NCI-H460 (cell line): ENCODE measurements around the gene BTAF1. TPM values are rescaled to one million over a fixed set of nuclear protein-coding genes. Genes with fewer than 3 reads are reported as not detected.
"Not testable (repeated sequence)": the region's sequence is repeated elsewhere in the genome, so short reads cannot be mapped to it uniquely, and the experiment has no call there.

ENCODE experiments used
- DNase-seq: peaks from one replicate; pipeline ENCODE4 v3.0.0-alpha.2; 2016; ENCODE audit warnings: low read depth; ENCODE audit errors: extremely low read depth
- total RNA-seq: library from RNA; depleted of rRNA; stranded (reverse); fragments of >200 nt; shearing (Covaris generic); gene quantifications from 2 replicates; pipeline ENCODE4 v1.2.3, GENCODE V29; 2014

BTAF1 gene
- total RNA-seq, 1 experiment from 2014 or later = 52.8 TPM

DNA sequence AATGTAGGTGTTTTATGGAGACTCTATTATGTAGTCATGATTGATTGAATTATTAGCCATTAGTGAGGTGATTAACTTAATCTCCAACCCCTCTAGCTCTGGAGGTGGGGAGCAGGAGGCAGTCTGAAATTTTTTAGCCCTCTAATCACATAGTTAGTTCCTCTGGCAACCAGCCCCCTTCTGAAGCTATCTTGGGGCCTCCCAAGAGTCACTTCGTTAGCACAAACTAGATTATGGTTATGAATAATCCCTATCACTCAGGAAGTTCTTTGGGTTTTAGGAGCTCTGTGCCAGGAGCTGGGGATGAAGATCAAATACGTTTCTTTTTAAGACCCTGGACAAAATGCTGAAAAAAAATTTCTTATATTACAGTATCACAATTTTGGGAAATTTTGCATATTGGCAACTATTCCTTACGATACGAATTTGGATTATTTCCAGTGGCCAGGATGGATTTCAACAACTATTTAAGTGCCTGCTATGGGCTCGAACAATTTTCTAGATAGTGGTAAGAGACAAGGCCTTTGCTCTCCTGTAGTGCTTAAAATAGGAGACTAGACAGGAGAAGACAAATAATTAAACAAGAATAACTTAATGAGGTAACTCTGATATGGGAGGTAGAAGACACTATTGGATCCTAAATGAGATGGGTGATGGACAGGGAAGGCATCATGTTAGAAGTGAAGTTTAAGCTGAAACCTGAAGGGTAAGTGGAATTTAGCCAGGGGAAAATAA is 52.9 kb downstream of the BTAF1 start:
- DNase-seq = no peak

DNA sequence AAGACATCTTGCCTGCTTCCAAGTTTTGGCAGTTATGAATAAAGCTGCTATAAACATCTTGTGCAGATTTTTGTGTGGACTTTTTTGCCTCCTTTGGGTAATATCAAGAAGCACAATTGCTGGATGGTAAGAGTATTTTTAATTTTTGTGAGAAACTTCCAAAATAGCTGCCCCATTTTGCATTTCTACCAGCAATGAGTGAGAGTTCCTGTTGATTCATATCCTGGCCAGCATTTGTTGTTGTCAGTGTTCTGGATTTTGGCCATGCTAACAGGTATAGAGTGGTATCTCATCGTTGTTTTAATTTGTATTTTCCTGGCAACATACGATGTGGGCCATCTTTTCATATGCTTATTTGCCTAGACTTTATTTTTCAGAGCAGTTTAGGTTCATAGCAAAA is 53.9 kb downstream of the BTAF1 start:
- no peak for DNase-seq

GRCh38 chr10:91978585-91978984 is 55.0 kb downstream of the BTAF1 start:
- no peak for DNase-seq

DNA sequence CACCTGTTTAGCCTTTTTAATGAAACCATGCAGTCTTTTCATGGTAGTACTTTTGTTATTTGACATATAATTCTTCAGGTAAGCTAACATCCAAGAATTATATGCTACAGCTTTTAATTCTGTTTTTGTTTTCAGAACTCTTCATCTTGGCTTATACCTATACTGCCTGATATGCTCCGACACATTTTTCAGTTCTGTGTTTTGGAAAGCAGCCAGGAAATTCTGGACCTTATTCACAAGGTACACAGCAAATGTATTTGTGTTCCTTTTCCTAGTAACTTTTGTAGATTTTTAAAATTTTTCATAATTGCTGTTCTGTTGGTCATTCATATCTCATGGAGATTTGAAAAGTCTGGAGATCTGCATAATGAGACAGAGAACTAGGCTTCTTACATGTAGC is 56.7 kb downstream of the BTAF1 start:
- DNase-seq = no peak

DNA sequence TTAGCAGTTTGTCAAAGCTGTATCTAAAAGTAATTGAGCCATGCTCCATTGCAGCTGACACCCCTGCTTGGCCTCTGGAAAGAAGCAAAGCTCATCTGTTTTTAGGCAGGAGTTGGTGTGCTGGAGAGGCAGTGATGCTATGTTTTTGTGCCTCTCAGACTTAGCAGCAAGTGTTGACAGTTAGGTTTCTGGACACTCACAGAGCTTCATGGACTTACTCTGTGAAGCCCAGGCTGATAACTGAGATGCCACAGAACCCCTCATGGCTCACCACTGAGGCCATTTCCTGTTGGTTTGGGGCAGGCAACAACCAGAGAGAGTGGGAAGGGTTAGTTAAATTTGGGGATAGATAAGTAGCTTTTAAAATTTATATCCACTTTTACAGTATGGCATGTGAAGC is 59.8 kb downstream of the BTAF1 start:
- DNase-seq = no peak

DNA sequence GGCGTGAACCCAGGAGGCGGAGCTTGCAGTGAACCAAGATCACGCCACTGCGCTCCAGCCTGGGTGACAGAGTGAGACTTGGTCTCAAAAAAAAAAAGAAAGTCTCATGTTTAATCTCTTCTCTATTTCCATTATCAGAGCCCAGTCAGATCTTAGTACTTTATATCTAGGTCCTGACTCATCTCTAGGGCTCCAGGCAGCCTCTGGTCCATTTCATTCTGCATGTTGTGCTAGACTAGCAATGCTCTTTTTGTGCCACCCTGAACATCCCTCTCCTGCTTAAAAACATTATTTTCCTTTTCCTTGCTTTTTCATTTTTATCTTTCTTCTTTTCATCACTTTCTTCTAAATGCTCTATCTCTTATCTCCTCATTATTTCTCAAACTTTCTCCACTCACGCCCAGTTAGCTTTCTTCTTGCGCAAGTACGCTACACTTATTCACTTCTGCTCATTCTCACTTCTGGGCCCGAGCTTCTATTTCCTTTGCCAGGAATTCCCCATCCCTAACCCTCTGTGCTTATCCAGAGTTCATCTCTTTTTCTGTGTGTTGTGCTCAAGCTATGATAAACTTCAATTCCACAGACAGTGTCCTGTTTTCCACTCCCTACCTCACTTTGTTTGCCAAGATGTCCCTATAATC is 63.9 kb downstream of the BTAF1 start:
- DNase-seq = no peak

DNA sequence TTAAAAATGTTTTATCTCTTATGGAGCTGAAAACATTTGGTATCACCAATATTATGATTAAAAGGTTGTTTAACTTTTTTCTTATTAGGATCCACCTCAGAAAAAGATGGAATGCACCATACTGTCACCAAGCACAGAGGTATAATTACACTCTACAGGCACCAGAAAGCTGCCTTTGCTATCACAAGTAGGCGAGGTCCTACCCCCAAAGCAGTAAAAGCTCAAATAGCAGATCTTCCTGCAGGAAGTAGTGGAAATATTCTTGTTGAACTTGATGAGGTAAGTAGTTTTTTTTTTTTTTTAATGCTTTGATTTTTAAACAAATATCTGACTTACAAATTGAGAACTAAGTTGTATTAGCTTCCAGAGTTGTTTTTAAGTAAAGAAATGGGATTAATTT is 68.5 kb downstream of the BTAF1 start:
- DNase-seq = no peak

DNA sequence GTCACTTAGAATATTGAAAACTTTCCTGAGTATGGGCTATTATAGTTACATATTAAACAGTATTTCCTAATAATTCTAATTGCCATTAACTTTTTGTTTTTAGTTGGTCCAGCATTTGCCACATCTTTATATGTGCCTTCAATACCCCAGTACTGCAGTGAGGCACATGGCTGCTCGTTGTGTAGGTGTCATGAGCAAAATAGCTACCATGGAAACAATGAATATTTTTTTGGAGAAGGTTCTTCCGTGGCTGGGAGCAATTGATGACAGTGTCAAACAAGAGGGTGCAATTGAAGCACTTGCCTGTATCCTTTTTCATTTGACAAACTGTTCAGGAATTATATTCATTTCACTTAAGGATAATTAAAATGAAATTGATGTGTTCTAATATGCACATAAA is 72.7 kb downstream of the BTAF1 start:
- DNase-seq = no peak

DNA sequence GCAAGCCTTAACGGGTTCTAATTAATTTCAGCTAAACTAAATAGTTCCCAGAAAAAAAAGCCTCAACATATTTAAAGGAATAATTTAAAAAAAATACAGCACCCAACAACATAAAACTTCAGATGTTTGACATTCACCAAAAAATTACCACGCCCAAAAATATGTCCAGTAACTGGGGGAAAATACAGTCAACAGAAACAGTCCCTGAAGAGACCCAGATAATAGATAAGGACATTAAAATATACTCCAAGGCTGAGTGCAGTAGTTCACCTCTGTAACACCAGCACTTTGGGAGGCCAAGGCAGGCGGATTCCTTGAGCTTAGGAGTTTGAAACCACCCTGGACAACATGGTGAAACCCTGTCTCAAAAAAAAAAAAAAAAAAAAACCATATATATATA is 78.0 kb downstream of the BTAF1 start:
- no peak for DNase-seq

DNA sequence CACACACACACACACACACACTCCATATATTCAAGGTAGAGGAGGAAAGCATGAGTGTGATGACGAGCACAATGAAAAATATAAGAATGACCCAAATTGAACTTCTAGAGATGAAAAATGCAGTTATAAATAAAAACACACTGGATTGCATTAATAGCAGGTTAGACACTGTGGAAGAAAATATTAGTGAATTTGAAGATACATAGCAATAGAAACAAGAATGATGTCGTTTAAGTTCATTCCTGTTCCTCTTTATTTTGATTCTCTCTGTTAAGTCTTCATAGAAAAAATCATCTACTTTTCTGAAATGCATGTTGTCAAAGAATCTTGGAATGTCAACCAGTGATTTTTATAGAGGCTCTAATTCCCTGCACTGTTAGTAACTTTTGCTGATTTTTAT is 78.4 kb downstream of the BTAF1 start:
- no peak for DNase-seq

DNA sequence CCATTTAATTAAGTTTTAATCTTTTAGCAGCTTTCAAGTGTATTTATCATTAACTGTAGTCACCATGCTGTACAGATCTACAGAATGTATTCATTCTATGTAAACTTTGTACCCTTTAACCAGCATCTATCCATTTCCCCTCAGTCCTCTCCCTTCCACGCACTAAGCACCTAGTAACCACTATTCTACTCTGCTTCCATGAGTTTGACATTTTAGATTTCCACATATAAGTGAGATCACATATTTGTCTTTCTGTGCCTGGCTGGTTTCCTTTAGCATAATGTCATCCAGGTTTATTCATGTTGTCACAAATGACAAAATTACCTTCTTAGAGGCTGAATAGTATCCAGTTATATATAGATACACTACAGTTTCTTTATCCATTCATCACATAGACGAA is 79.7 kb downstream of the BTAF1 start:
- DNase-seq = no peak

GRCh38 chr10:92005978-92006377 is 82.4 kb downstream of the BTAF1 start:
- DNase-seq = no peak

DNA sequence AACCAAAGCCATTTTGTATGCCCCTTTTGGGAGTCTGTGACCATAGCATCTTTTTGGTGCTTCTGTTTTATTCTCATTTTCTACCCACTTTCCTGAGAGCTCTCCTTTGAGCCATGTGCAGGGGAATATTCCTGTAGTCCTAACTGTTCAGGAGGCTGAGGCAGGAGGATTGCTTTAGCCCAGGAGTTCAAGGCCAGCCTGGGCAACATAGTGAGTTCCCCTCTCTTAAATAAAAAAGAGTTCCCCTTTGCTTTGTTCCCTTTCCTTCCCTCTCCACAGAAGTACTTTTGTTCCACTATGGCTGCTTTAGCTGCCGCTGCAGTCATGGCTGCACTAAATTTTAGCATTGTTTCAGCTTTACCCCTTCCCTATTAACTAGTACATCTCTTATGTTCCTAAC is 85.9 kb downstream of the BTAF1 start:
- DNase-seq = no peak

DNA sequence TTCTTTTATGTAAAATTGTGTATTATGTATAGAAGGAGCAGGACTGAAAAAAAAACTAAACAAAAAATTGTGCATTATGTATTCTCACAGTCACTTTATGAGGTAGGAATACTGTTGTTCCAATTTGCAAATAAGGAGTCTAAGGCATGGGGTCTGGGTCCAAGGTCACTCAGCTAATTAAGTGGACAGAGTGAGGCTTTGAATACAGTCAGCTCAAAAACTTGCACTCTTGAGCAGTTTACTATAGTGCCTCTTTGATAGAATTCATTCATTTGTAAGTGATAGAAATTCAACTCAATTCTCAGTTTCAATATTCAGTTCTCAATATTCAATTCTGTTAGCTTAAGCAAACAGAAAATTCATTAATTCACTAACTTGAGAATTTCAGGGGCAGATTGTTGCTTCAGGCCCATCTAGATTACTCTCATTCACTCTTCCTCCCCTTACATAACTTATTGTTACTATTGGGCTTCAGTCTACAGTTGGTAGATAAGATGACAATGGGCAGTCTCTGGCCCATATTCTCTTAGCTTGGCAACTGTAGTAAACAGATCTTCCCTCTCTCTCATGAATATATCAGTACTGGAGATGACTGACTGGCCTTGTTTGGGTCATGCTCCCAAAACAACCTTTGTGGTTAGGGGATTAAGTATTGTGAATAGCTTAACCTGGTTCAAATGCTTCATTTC is 86.6 kb downstream of the BTAF1 start:
- DNase-seq = no peak

DNA sequence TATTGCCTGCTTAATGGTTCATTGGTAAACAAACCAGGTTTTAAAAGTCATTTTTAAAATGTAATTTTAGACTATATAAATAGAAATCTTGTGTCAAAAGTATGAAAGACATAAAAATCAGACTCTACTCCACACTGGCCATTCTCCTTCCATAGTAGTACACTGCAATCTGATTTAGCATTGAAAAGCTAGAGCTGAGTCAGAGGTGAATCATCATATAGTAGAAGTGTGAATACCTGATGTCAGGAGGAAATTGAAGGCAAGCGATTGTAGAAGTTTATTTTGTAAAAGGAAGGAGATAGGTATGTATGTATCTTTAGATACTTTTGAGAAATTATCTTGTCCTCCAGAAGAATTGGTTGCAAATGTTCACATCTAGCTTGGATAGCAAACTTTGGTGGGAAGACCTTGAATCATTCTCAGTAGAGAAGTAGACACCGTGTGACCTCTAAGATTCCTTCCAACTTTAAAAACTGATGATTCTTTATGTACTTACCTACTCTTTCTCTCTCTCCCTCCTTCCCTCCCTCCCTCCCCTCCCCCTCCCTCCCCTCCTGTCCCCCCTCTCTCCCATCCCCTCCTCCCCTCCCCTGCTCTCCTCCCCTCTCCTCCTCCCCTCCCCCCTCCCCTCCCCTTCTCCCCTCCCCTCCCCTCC is 88.1 kb downstream of the BTAF1 start:
- peak; percentile 72 for DNase-seq

- DNase-seq = no peak
These were observed 91.0 kb downstream of the BTAF1 start for GRCh38 chr10:92014620-92015019.

GRCh38 chr10:92024700-92025099 is 101.1 kb downstream of the BTAF1 start:
- DNase-seq = no peak

GRCh38 chr10:92025340-92025739 is 101.8 kb downstream of the BTAF1 start:
- DNase-seq = not testable (repeated sequence)

DNA sequence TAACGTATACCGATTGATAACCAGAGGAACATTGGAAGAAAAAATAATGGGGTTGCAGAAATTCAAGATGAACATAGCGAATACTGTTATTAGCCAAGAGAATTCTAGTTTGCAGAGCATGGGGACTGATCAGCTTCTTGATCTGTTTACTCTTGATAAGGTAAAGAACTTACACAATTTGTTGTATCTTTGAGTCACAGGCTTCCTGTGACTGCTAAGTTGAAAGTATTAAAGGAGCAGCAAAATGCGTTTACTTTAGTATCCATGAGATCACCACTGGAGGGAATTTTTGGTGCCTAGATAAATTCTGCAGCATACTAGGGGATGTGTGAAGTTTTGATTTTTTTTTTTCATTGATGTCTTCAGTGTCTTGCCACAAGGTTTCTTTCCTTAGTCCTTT is 103.6 kb downstream of the BTAF1 start:
- DNase-seq = no peak

- DNase-seq = no peak
These were observed 108.0 kb downstream of the BTAF1 start for GRCh38 chr10:92031580-92031979.

- not testable (repeated sequence) for DNase-seq
These were observed 109.5 kb downstream of the BTAF1 start for GRCh38 chr10:92033070-92033469.
